Measurements from ENCODE around the gene PHLDB1.

Gene PHLDB1

GRCh38 chr11:118635642-118636041 is 28.2 kb downstream of the PHLDB1 start:
- Histone ChIP-seq H3K4me1 (ENCODE audit: control insufficient read depth, low read depth, low read length) (peaks cover 20% of the 10 kb centered on the region), H3K9me3 (ENCODE audit: control insufficient read depth, low read depth, low read length) (no peaks in the 10 kb centered on the region), H3K9ac (ENCODE audit: low read length) (peak overlapping the region; percentile 86), H3K36me3 (ENCODE audit: control insufficient read depth, low read depth, low read length) (peaks cover 23% of the 10 kb centered on the region), H3K27ac (ENCODE audit: low read length) (peak overlapping the region; percentile 74), H3K4me3 (ENCODE audit: low read length) (peak overlapping the region; percentile 62), H3K27me3 (ENCODE audit: control insufficient read depth, insufficient read depth, low read length) (no peaks in the 10 kb centered on the region)

- H3K9ac ChIP-seq (ENCODE audit: low read length), result no peak overlapping the region
- no peak overlapping the region for H3K27ac ChIP-seq (ENCODE audit: low read length)
- H3K27me3 ChIP-seq (ENCODE audit: control insufficient read depth, insufficient read depth, low read length), result no peaks in the 10 kb centered on the region
- no peak overlapping the region for H3K4me3 ChIP-seq (ENCODE audit: low read length)
- H3K4me1 ChIP-seq (ENCODE audit: control insufficient read depth, low read depth, low read length), result peaks cover 20% of the 10 kb centered on the region
- H3K36me3 ChIP-seq (ENCODE audit: control insufficient read depth, low read depth, low read length), result peaks cover 18% of the 10 kb centered on the region
- H3K9me3 ChIP-seq (ENCODE audit: control insufficient read depth, low read depth, low read length), result no peaks in the 10 kb centered on the region
Measured at GRCh38 chr11:118636569-118637290, 29.3 kb downstream of the PHLDB1 start.

- Histone ChIP-seq H3K36me3 (ENCODE audit: control insufficient read depth, low read depth, low read length) (peaks cover 30% of the 10 kb centered on the region), H3K27ac (ENCODE audit: low read length) (no peak overlapping the region)
Measured at GRCh38 chr11:118638726-118639125, 31.3 kb downstream of the PHLDB1 start.

GRCh38 chr11:118639899-118640298 is 32.5 kb downstream of the PHLDB1 start:
- Histone ChIP-seq H3K4me3 (ENCODE audit: low read length) (no peak overlapping the region), H3K9ac (ENCODE audit: low read length) (no peak overlapping the region), H3K9me3 (ENCODE audit: control insufficient read depth, low read depth, low read length) (no peaks in the 10 kb centered on the region), H3K27me3 (ENCODE audit: control insufficient read depth, insufficient read depth, low read length) (no peaks in the 10 kb centered on the region), H3K36me3 (ENCODE audit: control insufficient read depth, low read depth, low read length) (peaks cover 40% of the 10 kb centered on the region), H3K27ac (ENCODE audit: low read length) (no peak overlapping the region), H3K4me1 (ENCODE audit: control insufficient read depth, low read depth, low read length) (peaks cover 11% of the 10 kb centered on the region)

More at GRCh38 chr11:118638726-118639125, 31.3 kb downstream of the PHLDB1 start:
- Histone ChIP-seq H3K4me3 (ENCODE audit: low read length) (no peak overlapping the region), H3K4me1 (ENCODE audit: control insufficient read depth, low read depth, low read length) (peaks cover 17% of the 10 kb centered on the region), H3K9me3 (ENCODE audit: control insufficient read depth, low read depth, low read length) (no peaks in the 10 kb centered on the region), H3K27me3 (ENCODE audit: control insufficient read depth, insufficient read depth, low read length) (no peaks in the 10 kb centered on the region), H3K9ac (ENCODE audit: low read length) (no peak overlapping the region)

DNA sequence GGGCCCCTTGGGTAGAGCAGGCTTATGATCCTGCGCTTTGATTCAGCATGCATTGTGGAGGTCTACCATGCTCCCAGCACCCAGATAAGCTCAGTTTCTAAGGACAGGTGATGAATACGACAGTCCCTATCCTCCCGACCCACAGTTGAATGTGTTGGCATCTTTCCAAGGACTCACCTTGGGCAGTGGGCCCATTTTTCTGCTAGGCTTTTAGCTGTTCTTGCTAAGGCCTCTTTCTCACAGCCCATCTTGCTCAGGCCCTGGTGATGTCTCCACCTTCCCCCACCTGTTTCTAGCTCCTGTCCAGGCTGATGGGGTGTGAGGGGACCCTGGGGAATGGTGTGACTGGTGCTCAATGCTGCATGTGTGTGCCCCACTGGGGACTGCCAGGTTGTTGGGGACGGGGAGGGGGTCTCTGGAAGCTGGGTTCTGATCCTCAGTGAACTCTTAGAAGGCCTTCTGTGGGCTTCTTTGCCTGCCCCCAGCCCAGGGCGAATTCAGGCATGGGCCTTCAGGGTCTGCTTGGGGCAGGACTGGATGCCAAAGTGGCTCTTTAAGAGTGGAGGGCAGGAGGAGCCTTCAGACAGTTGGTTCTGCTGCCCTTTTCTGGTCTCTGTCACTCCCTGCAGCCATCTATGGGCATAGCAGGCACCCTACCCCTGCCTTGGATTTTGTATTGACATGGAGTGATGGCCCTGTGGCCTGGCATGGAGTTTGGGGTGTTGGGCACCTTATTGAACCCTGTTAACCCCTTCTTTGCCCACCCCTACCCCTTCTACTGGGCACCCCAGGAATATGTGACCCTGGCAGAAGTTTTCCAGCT is 33.1 kb downstream of the PHLDB1 start:
- no peak overlapping the region for H3K4me3 ChIP-seq (ENCODE audit: low read length)
- H3K36me3 ChIP-seq (ENCODE audit: control insufficient read depth, low read depth, low read length), result peaks cover 45% of the 10 kb centered on the region

GRCh38 chr11:118641397-118642019 is 34.1 kb downstream of the PHLDB1 start:
- H3K27ac ChIP-seq (ENCODE audit: low read length), result no peak overlapping the region
- H3K9ac ChIP-seq (ENCODE audit: low read length), result no peak overlapping the region
- no peaks in the 10 kb centered on the region for H3K4me1 ChIP-seq (ENCODE audit: control insufficient read depth, low read depth, low read length)
- H3K36me3 ChIP-seq (ENCODE audit: control insufficient read depth, low read depth, low read length), result peaks cover 50% of the 10 kb centered on the region
- H3K4me3 ChIP-seq (ENCODE audit: low read length), result no peak overlapping the region
- H3K9me3 ChIP-seq (ENCODE audit: control insufficient read depth, low read depth, low read length), result no peaks in the 10 kb centered on the region
- no peaks in the 10 kb centered on the region for H3K27me3 ChIP-seq (ENCODE audit: control insufficient read depth, insufficient read depth, low read length)

More for the DNA sequence above, 33.1 kb downstream of the PHLDB1 start:
- Histone ChIP-seq H3K9ac (ENCODE audit: low read length) (no peak overlapping the region), H3K27me3 (ENCODE audit: control insufficient read depth, insufficient read depth, low read length) (no peaks in the 10 kb centered on the region), H3K27ac (ENCODE audit: low read length) (no peak overlapping the region), H3K9me3 (ENCODE audit: control insufficient read depth, low read depth, low read length) (no peaks in the 10 kb centered on the region), H3K4me1 (ENCODE audit: control insufficient read depth, low read depth, low read length) (peaks cover 7% of the 10 kb centered on the region)

DNA sequence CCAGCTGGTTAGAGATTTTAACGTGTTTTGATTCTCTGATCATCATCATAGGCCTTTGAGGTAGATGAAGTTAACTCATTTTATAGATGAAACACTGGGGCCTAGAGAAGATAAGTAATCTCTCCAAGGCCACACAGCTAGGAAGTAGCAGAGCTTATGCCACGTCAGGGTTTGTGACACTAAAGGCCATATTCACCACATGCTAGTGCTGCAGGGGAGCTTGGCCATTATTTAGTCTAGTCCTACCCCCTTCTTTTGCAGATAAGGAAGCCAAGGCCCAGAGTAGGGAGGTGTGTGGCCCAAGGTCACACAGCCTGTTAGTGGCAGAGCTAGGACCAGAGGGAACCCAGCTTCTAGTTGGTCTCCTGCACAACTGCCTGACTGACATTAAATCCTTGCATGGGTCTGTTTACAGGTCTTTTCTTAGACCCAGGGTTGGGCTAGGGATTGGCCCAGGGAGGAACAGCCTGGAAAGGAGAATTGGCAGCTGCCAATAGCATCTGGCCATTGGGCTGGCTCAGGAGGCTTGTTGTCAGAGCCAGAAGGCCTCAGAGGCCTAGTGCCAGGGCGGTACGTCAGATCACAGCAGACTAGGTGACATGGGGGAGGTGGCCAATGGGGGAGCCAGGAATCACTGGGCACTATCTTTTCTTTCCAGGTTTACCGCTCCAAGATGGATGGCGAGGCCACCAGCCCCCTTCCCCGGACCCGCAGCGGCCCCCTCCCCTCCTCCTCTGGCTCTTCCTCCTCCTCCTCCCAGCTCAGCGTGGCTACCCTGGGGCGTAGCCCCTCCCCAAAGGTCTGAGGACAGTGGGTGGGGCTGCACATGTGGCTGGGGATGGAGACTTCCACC is 36.0 kb downstream of the PHLDB1 start:
- H3K9me3 ChIP-seq (ENCODE audit: control insufficient read depth, low read depth, low read length), result no peaks in the 10 kb centered on the region
- H3K27ac ChIP-seq (ENCODE audit: low read length), result no peak overlapping the region
- H3K4me3 ChIP-seq (ENCODE audit: low read length), result no peak overlapping the region
- H3K36me3 ChIP-seq (ENCODE audit: control insufficient read depth, low read depth, low read length), result peaks cover 52% of the 10 kb centered on the region
- H3K27me3 ChIP-seq (ENCODE audit: control insufficient read depth, insufficient read depth, low read length), result no peaks in the 10 kb centered on the region
- no peaks in the 10 kb centered on the region for H3K4me1 ChIP-seq (ENCODE audit: control insufficient read depth, low read depth, low read length)
- H3K9ac ChIP-seq (ENCODE audit: low read length), result no peak overlapping the region

DNA sequence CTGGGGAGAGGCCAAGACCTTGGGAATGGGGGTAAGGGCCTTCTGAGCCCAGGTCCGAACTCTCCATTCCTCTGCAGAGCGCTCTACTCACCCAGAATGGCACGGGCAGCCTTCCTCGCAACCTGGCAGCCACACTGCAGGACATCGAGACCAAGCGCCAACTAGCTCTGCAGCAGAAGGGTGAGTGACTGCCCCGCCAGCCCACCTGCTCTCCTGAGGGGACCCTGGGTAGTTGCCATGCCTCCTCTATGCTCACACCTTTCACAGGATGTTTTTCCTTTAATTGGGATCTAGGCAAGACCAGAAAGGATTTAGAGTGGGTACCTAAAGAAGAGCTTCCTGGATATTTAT is 36.6 kb downstream of the PHLDB1 start:
- Histone ChIP-seq H3K4me3 (ENCODE audit: low read length) (no peak overlapping the region), H3K27me3 (ENCODE audit: control insufficient read depth, insufficient read depth, low read length) (no peaks in the 10 kb centered on the region), H3K27ac (ENCODE audit: low read length) (no peak overlapping the region), H3K4me1 (ENCODE audit: control insufficient read depth, low read depth, low read length) (no peaks in the 10 kb centered on the region), H3K9me3 (ENCODE audit: control insufficient read depth, low read depth, low read length) (no peaks in the 10 kb centered on the region), H3K9ac (ENCODE audit: low read length) (no peak overlapping the region), H3K36me3 (ENCODE audit: control insufficient read depth, low read depth, low read length) (peaks cover 55% of the 10 kb centered on the region)

- no peaks in the 10 kb centered on the region for H3K4me1 ChIP-seq (ENCODE audit: control insufficient read depth, low read depth, low read length)
Measured at GRCh38 chr11:118644496-118644895, 37.1 kb downstream of the PHLDB1 start.

GRCh38 chr11:118645066-118645715 is 37.8 kb downstream of the PHLDB1 start:
- Histone ChIP-seq H3K9me3 (ENCODE audit: control insufficient read depth, low read depth, low read length) (no peaks in the 10 kb centered on the region), H3K4me1 (ENCODE audit: control insufficient read depth, low read depth, low read length) (no peaks in the 10 kb centered on the region), H3K36me3 (ENCODE audit: control insufficient read depth, low read depth, low read length) (peaks cover 58% of the 10 kb centered on the region), H3K27ac (ENCODE audit: low read length) (no peak overlapping the region), H3K9ac (ENCODE audit: low read length) (no peak overlapping the region), H3K4me3 (ENCODE audit: low read length) (no peak overlapping the region), H3K27me3 (ENCODE audit: control insufficient read depth, insufficient read depth, low read length) (no peaks in the 10 kb centered on the region)

More at GRCh38 chr11:118644496-118644895, 37.1 kb downstream of the PHLDB1 start:
- Histone ChIP-seq H3K27me3 (ENCODE audit: control insufficient read depth, insufficient read depth, low read length) (no peaks in the 10 kb centered on the region), H3K27ac (ENCODE audit: low read length) (no peak overlapping the region), H3K9ac (ENCODE audit: low read length) (no peak overlapping the region), H3K4me3 (ENCODE audit: low read length) (no peak overlapping the region), H3K36me3 (ENCODE audit: control insufficient read depth, low read depth, low read length) (peaks cover 56% of the 10 kb centered on the region), H3K9me3 (ENCODE audit: control insufficient read depth, low read depth, low read length) (no peaks in the 10 kb centered on the region)

Data from iPS-18a (cell line).